GM12891 (cell line): Measurements from ENCODE around the gene UBR2.

Experiments used
- PAX5 ChIP-seq: IDR thresholded peaks from 2 replicates; pipeline ENCODE4 v1.6.1; 2011; ENCODE audit warnings: low read length, moderate library complexity, mild to moderate bottlenecking; ENCODE audit not compliant: insufficient read depth, severe bottlenecking
- POLR2A ChIP-seq: IDR thresholded peaks from 2 replicates; pipeline ENCODE4 v1.6.1; 2011; ENCODE audit warnings: low read depth, low read length, control low read depth
- POLR2AphosphoS5 ChIP-seq: IDR thresholded peaks from 2 replicates; pipeline ENCODE4 v1.6.1; 2011; ENCODE audit warnings: low read depth, low read length, control low read depth
- SPI1 ChIP-seq: IDR thresholded peaks from 2 replicates; pipeline ENCODE4 v1.6.1; 2011; ENCODE audit warnings: low read depth, low read length, control low read depth
- TAF1 ChIP-seq: IDR thresholded peaks from 2 replicates; pipeline ENCODE4 v1.6.1; 2011; ENCODE audit warnings: low read depth, low read length, control low read depth

DNA sequence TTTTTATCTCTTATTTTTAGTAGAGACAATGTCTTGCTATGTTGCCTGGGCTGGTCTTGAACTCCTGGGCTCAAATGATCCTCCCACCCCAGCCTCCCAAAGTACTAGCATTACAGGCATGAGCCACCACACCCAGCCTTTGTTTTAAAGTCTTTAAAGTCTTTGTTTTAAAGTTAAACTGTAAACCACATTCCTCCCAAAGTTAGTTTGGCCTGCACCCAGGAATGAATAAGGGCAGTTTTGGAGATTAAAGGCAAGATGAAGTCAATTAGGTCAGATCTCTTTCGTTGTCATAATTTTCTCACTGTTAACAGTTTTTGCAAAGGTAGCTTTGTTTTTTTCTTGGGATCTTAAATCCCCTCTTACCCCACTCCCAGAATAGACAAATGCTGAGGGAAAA lies 63.8 kb downstream of the UBR2 start:
- TF ChIP-seq TAF1 (no peak), POLR2AphosphoS5 (no peak), SPI1 (no peak), POLR2A (no peak), PAX5 (no peak)
